GM18505 (cell line): ENCODE results near the gene GNA12.
"Not testable (repeated sequence)": the region's sequence is repeated elsewhere in the genome, so short reads cannot be mapped to it uniquely, and the experiment has no call there.

Source experiments
- ATAC-seq: cut with Tn5 transposase; IDR thresholded peaks from one replicate; pipeline ENCODE4 v1.9.1; 2021; ENCODE audit not compliant: unreplicated experiment
- POLR2A ChIP-seq: IDR thresholded peaks from 4 replicates; pipeline ENCODE4 v1.6.1; 2011; ENCODE audit warnings: borderline replicate concordance; ENCODE audit not compliant: insufficient read depth, insufficient read length; ENCODE audit errors: extremely low read depth

Gene GNA12

DNA sequence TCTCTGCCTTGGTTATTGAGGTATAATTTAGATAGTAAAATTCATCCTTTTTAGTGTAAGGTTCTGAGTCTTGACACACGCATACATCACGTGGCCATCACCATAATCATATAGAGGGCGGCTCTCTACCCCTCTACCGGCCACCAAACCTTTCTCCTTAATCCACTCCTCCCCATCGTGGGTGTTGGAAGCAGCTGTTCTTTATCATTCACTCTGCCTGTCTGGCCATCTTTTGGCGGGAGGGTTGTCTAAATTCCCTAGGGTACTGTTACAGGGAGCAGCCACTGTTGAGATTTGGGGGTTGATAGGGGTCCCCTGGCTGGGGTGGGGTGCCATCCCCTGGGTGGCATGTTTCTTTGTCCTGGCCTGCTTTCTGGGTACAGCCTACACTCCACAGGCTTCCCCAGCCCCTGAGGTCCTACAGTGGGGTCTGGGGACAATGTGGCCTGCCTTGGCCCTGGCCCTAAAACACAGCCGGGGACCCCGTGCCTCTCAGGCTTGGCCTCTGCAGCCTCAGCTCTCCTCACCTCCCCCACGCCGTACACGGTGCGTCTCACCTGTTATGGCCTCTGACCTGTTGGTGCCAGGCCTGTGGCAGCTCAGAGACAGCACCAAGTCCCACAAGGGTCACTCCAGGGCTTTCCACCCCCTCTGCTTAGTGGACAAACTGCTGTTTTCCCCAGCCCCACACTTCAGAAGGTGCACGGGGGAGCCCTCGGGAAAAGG is 138.6 kb downstream of the GNA12 start:
- TF ChIP-seq POLR2A, result no peak
- no peak for ATAC-seq

DNA sequence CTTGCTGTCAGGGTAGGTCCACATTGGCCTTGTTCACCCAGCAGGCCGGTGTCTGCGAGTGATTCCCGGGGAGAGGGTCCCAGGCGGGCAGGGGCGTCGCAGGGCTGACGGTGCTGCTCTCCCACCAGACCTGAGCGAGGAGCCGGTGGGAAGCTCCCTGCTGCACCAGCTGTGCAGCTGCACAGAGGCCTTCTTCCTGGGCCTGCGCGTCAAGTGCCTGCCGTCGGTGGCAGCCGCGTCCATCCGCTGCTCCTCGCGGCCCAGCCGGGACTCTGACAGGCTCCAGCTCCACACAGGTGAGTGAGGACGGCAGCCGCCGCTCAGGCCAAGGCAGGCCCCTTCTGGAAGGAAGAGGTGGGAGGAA is 141.5 kb downstream of the GNA12 start:
- no peak for TF ChIP-seq POLR2A
- ATAC-seq, result no peak

GRCh38 chr7:2701832-2702593 is 142.1 kb downstream of the GNA12 start:
- TF ChIP-seq POLR2A, result no peak
- no peak for ATAC-seq

- ATAC-seq, result no peak
Measured at GRCh38 chr7:2701424-2701823, 142.7 kb downstream of the GNA12 start.

GRCh38 chr7:2700141-2700850 is 143.8 kb downstream of the GNA12 start:
- no peak for TF ChIP-seq POLR2A
- ATAC-seq, result no peak

More at GRCh38 chr7:2701424-2701823, 142.7 kb downstream of the GNA12 start:
- no peak for TF ChIP-seq POLR2A

GRCh38 chr7:2699289-2699620 is 144.9 kb downstream of the GNA12 start:
- no peak for ATAC-seq
- TF ChIP-seq POLR2A, result no peak

DNA sequence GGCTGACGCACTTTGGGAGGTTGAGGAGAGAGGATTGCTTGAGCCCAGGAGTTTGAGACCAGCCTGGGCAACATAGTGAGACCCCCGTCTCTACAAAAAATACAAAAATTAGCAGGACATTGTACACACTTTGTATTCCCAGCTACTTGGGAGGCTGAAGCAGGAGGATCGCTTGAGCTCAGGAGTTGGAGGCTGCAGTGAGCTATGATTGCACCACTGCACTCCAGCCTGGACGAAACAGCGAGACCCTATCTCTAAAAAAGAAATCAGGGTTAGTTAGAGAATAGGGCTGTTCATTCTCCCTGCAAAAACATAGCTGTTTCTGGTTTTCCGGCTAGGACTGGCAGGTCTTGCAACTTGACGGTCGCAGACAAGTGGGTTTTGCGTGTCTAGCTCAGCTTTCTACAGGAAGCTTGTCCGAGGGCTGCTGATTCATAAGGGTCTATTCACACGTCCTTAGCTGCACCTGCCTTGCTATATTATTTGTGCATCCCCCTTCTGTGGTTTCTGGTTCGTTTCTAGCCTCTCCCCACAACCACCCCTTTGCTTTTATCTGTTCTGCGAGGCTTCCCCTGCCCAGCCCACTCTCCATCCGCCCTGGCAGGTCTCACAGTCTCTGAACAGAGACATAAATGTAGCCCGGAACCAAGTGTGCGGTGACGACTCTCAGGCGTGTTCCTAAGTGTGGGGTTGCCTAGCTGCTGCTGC is 145.4 kb downstream of the GNA12 start:
- no peak for TF ChIP-seq POLR2A
- ATAC-seq, result peak; percentile 92

- ATAC-seq, result not testable (repeated sequence)
Measured at GRCh38 chr7:2694122-2694436, 150.0 kb downstream of the GNA12 start.

DNA sequence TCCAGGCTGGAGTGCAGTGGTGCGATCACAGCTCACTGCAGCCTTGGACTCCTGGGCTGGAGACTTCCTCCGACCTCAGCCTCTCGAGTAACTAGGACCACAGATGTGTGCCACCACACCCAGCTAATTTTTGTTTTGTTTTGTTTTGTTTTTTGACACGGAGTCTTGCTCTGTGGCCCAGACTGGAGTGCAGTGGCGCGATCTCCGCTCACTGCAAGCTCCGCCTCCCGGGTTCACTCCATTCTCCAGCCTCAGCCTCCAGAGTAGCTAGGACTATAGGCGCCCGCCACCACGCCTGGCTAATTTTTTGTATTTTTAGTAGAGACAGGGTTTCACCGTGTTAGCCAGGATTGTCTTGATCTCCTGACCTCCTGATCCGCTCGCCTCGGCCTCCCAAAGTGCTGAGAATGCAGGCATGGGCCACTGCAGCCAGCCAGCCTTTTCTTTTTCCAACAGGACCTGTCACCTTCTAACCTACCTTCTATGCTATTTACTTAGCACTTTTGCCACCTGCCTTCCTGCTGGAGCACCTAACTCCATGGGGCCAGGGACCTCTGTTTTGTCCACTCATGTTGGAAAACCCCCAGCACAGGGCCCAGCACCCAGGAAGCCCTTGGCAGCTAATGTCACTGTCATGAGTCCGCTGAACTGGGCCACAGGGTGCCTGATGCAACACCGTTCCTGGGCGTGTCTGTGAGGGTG is 150.5 kb downstream of the GNA12 start:
- not testable (repeated sequence) for ATAC-seq

DNA sequence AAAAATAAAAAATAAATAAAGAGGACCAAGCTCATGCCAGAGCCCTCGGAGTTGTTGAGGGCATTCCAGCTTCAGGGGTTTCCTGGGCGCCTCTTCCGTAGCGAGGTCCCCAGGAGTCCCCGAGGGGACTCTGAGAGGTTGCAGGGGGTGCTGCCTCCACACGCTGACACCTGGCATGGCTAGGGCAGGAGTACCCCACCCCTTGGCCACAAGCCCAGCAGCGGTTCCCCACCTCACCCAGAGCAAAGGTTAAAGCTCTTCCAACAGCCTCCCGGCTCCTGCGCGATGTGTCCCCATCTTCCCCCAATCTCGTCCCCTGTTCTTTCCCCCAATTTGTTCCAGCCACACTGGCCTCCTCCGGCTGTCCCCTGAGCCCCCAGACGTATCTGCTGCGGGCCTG is 151.6 kb downstream of the GNA12 start:
- no peak for TF ChIP-seq POLR2A
- no peak for ATAC-seq

DNA sequence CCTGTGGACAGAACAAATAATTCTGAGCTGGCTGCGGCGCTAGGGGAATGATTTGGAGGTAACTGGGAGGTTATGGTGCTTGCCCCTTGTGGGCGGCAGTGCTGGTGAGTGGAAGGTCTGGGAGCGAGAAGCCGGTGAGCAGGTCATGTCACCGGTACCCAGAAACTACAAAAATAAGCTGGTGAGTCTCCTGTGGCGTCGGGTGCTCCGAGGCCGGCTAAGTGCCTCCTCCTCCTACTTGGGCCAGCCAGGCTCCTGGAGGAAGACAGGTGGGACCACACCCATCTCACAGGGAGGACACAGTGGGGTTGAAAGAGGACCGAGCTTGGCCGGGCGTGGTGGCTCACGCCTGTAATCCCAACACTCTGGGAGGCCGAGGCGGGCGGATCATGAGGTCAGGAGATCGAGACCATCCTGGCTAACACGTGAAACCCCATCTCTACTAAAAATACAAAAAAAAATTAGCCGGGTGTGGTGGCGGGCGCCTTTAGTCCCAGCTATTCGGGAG is 152.1 kb downstream of the GNA12 start:
- not testable (repeated sequence) for ATAC-seq

DNA sequence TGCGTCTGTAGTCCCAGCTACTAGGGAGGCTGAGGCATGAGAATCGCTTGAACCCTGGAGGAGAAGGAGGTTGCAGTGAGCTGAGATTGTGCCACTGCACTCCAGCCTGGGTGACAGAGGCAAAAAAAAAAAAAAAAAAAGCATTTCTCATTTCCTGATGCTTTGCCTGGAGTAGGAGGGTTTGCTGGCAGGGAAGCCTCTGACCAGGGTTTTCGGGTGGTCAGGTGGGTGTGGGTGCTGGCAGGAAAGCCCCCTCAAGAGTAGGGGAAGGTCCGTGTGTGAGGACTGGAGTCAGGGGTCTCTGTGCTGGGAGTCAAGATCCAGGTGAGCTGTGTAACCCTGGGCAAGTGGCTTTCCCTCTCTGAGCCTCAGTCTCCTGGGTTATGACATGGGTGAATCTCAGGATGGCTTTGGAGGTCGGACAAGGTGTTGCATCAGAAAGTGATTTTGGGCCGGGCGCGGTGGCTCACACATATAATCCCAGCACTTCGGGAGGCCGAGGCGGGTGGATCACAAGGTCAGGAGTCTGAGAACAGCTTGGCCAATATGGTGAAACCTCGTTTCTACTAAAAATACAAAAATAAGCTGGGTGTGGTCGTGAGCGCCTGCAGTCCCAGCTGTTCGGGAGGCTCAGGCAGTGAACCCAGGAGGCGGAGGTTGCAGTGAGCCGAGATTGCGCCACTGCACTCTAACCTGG is 152.9 kb downstream of the GNA12 start:
- no peak for TF ChIP-seq POLR2A
- no peak for ATAC-seq

DNA sequence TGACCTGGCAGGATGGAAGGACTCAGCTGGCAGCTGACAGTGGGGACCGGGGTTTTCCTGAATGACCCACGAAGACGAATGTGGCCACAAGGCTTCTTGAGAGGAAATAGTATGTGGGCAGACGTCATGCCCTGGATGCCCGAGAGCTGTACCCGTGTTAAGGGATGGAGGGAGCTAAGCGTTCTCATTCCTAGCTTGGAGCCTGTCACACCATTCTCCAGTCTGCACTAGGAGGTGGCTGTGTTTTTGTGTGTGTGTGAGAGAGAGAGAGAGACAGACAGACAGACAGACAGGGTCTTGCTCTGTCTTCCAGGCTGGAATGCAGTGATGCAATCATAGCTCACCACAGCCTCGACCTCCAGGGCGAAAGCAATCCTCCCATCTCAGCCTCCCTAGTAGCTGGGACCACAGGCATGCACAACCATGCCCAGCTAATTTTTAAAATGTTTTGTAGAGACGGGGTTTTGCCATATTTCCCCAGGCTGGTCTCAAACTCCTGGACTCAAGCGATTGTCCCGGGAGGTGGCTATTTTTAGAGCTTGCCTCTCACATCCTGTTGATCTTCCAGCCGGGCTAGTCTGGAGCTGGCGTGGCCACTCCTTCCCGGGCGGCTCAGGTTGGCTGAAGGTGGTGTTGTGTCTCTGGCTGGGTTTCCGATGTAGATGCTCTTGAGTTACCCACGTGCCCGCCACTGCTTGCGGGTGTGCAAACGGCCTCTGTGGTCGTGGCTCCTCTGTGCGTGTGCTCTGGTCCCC is 154.0 kb downstream of the GNA12 start:
- TF ChIP-seq POLR2A, result no peak
- no peak for ATAC-seq
